GM20431 (cell line): Measurements from ENCODE around the gene COX10.
"Not testable (repeated sequence)": the region's sequence is repeated elsewhere in the genome, so short reads cannot be mapped to it uniquely, and the experiment has no call there.

ENCODE experiments used
- in situ Hi-C: fragments of 300-500 bp; cut with MseI, MboI; formaldehyde crosslinking; loops from one replicate; pipeline ENCODE4 v1.15.0; 2020; ENCODE audit warnings: low sequenced_read_pairs; ENCODE audit not compliant: unreplicated experiment

Gene COX10

DNA sequence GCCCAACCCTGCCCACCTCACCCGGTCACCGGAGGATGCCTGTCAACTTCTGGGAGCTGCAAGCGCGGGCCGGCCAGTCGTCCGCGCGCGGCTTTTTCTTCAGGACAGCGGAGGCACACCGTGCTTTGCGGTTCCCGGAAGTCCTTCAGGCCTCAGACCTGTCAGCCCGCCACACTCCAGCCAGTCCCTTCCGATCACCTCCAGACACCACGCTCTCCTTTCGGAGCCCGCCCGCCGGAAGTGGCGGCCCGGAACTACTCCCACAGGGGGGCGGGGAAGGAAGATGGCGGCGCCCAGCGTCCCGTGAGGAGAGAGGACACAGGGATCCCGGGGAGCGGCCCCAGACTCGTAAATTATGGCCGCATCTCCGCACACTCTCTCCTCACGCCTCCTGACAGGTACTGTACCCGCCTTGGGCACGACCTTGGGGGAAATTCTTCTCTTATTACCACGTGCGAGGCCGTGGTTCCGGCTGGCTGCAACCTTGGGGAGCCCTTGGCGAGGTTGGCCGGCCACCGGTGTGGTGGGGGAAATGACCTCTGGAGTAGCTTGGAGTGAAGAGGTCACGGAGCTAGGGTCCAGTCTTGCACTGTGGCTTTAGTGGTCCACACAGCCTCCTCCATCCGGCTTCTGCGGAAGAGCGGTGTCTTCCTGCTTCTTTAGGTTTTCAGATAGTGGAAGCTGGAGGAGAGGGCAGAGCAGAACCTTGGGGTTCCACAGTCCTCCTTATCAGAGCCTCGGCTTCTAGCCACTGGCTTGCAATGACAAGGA lies at the start of gene COX10:
Gene COX10 (plus strand): TSS at position 254 of the 771 bp plus-strand sequence. CDS start 102 bp downstream, at position 356.
- in situ Hi-C loops = no loop called here

DNA sequence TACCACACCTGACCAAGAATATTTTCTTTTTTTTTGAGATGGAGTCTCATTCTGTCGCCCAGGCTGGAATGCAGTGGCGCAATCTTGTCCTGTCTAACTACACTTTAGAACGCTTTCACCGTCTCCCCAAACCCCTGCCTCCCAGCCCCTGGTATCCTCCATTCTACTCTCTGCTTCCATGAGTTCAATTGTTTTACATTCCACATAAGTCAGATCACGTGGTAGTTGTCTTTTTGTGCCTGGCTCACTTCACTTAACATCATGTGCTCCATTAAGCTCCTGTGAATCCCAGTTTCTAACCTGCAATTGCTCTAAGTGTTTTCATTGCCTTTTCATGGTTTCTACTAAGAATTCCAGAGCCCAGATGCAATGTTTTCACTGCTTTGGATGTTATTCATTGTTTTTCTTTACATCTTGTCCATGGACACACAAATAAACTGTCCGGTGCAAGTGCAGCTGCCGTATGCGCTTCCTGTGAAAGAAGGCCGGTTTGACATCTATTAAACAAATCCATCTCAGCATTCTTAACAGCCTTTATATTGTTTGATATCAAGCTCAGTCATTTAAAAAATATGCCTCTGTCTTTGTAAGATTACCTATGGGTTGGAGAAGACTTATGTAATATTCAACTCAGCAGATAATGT lies 47.5 kb upstream of the COX10 start:
- in situ Hi-C loops = not testable (repeated sequence)

DNA sequence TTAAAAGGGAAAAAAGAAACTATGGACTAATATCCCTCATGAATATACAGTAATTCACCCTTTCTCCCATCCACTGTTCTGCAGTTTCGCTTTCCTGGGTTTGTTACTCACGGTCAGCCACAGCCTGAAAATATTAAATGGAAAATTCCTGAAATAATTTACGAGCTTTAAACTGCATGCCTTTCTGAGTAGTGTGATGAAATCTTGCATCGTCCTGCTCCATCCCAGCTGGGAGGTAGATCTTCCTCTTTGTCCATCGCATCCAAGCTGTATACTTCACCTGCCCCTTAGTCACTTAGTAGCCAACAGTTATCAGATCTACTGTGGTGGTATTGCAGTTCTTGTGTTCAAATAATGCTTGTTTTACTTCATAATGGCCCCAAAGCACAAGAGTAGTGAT lies 39.5 kb upstream of the COX10 start:
- in situ Hi-C loops = not testable (repeated sequence)

DNA sequence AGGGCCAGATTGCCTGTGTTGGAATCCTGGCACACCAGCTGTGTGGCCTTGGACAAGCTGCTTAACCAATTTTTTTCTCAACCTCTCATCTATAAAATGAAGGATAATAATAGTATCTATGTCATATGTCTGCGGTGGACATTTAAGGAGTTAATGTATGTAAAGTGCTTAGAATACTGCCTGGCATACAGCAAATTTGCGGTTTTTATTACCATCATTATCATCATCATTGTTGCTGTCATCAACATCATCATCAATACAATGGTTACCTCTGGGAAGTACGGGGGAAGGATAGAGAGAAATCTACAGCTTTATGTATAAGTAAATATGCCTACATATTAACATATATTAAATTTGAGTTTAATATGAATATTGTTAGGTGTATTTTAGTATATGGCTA lies 37.1 kb upstream of the COX10 start:
- in situ Hi-C loops = no loop called here

DNA sequence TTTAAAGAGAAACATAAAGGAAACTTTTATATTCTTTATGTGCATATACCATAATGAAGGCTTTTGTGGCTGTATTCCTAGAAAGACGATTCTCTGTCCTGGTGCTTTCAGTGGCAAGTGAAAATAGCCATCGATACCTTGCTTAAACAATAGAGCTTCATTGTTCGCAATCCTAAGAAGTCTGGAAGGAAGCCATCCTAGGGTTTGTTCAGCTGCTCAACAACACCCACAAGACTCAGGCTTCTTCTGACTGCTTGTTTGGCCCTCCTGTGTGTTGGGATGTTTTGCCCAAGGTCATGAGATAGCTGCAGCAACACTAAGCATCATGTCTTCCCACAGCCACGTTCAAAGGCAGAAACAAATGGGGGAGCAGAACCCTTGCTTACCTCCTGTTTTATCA lies 36.1 kb upstream of the COX10 start:
- in situ Hi-C loops = no loop called here

DNA sequence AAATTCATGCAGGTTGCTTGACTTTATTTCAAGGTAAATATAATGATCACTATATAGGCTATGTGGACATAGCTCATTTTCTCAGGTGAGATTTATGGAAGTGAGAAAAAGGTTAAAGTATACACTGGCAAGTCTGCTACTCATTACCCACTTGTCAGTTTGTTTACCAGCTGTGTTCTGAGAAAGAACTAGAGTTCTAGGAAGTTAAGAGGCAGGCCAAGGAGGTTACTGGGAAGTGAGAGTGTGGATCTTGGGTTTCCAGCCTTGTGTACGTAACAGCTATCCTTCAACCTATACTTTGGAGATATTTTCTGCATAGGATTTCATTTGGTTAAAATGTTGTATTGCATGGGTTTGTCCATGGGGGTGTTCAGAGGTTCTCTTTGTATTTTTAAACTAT lies 31.9 kb upstream of the COX10 start:
- in situ Hi-C loops = no loop called here

DNA sequence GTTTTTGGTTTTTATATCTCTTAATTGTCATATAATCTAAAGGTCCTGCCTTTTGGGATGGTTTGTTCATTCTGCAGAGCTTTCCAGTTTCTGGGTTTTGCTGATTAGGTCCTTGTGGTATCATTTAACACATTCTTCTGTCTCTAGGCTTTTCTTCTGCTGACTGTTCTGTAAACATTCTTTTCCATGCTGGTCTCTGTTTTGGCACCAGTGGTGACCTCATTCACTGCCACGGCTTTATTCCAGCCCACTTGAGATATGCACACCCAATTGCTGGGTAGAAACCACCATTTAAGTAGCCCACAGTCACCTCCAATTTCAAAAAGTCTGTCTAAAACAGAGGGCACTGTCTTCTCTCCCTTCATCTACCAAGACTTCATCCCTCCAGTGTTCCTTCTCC lies 31.1 kb upstream of the COX10 start:
- in situ Hi-C loops = no loop called here

DNA sequence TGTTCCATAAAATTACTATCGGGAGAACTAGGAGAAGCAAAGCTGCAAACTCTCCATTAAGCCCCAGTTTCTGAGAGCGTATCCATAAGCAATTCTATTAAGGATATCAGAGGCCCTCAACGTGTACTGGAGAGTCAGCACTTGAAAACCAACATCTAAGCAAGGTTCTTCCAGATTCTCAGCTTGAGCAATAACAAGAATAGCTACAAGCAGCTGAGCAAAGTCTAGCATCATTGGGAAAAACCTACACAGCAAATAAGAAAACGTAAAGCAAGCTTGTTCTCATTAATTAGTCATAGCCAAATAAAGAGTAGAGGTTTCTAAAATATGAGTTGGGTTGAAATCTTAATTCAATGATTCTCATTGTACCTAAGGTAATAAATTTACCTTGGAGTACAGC lies 26.9 kb upstream of the COX10 start:
- in situ Hi-C loops = no loop called here

DNA sequence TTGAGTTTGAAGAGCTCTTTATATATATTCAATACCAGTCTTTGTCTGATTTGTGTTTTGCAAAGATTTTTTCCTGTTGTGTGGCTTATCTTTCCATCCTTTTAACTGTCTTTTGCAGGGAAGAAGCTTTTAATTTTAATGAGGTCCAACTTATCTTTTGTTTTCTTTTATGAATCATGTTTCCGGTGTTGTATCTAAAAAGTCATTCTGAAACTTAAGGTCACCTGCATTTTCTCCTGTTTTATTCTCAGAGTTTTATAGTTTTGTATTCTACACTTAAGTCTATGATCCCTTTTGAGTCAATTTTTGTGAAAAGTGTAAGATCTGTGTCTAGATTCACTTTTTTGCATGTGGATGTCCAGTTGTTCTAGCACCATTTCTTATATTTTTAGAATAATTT lies 24.6 kb upstream of the COX10 start:
- in situ Hi-C loops = no loop called here

DNA sequence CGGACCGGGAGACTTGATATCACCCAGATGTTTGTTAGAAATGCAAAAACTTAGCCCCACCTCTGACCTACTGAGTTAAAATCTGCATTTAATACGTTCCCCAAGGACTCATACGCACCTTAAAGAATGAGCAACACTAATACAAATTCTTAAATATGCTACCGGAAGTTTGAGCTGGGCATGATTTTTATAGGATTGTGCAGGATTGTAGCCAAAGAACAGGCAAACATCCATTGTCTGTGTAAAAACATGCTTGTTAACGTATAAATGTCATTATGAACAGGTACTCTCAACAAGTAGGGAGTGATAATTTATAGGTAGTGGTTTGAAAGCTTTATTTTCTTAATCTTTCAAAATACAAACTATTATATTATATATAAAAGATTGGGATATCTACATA lies 22.3 kb upstream of the COX10 start:
- in situ Hi-C loops = no loop called here

DNA sequence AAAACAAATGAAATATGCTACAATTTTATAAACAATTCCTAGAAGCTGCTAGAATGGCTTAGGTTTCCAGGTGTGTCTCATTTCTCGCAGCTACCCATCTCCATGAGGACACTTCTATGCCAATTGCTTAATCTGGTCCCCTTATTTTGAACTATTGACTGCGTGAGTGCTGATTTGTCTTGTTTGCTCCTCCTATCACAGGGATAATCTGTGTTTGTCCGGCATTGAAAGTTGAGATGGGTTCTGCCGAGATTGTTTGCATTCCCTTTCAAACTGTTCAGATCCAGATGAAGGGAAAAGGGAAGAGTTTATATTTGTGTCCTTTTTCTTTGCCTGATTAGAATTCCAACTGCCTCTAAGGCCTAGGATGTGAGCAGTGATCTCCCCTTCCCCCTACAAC lies 21.7 kb upstream of the COX10 start:
- in situ Hi-C loops = no loop called here

DNA sequence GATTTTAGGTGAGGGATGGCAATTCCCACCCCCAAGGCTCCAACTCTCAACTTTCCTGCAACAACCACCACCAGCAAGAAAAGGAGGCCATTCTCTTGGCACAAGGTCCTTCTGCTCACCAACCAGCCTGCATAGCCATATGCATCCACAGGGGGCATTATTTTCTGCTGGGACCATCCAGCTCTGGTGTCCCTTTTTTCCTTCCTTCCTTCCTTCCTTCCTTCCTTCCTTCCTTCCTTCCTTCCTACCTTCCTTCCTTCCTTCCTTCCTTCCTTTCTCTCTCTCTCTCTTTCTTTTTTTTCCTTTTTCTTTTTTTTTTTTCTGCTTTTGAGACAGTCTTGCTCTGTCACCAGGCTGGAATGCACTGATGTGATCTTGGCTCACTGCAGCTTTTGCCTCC lies 21.1 kb upstream of the COX10 start:
- in situ Hi-C loops = no loop called here

DNA sequence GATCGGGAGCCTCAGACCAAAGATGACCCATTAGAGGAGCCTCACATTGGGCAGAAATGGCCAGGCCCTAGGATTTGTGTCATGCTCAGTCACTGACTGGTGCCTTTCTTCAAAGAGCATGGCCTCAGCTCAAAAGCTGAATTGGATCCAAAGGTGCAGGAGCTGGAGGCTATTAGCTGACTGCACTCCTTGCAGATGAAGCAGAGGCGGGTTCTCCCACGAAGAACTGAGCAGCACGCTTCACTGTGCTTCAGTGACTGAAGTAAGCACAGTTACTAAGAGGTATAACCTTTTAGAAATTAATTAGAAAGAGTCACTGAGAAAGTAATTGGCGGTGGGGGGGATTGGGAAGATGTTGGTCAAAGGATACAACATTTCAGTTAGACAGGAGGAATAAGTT lies 18.7 kb upstream of the COX10 start:
- in situ Hi-C loops = no loop called here

DNA sequence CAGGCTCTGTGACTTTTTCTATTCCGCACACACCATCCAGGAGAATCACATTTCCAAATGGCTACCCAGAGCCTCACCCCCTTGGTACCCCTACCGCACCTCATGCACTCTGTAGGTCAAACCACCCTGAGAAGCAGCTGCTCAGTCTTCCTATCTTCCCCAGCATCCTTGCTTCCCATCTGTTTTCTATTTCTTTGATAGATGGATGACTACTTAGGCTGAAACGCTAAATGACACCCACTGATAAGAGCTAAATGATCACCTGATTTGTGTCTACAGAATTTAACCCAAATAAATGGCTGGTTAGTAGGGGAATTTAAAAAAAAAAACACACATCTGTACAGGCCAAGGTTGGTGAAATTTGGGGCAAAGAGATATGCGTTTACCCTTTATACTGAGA lies 17.6 kb upstream of the COX10 start:
- in situ Hi-C loops = no loop called here

DNA sequence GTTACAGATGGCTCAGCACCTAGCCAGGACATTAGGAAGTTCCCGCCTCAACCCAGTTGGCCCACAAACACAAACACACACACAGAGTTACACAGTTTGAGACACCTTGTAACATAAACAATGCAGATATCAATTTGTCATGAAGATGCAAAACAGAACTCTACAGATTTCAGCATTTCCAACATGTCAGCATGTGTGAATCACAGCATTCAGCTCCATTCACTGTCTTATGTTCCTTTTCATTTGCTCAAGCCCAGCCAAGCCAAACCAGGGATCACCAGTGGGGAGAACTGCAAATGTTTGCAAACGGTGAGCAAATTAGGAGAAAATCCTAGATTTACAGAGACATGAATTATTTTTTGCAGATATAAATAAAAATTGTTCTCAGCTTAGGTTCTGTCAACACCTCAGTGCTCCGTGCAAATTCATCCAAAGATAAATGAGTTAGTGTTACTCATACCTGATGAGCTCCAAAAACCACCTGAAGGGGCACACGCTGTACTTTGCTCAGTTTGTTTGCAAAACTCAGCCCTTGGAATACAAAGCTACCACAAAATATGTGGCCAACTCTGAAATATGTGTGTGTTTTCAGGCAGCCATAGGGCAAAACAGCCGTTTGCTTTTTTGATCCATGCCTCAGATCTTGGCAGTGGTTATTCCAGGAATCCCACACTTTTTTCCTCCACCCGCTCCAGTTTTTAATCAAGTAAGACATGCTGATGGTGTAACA lies 16.3 kb upstream of the COX10 start:
- in situ Hi-C loops = no loop called here

DNA sequence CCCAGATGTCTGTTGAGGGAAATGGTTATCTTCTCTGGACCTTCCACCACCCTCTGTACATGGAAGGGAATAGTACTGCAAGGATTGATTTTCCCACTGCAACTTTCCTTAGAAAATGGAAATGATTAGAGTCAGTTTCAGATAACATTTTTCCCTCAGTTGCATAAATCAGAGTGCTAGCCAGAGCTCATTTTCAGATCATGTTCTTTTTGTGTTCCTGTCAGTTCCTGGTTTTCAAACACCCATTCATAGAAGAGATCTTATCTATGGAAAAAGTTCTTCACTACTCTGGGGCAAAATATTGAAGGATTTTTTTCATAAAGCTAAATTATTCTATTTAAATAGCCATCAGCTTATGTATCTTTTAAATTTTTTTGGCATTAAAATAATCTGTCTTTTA lies 11.7 kb upstream of the COX10 start:
- in situ Hi-C loops = no loop called here

DNA sequence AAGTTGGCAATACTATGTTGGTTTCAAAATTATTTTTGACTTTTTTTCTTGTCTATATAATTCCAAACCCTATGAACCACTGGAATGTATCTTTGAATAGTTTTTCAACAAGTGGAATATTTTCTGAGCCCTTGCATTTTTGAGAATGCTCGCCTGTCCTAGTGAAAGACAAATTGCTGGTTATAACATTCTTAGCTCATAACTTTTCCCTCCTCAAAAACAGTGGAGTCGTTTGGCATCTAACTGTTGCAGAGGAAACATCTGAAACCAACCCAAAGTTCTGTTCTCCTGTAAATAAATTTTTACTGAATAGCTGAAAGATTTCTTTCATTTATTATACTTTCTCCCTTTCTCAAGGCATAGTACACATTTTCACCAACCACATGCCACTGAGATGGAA lies 11.3 kb upstream of the COX10 start:
- in situ Hi-C loops = no loop called here

DNA sequence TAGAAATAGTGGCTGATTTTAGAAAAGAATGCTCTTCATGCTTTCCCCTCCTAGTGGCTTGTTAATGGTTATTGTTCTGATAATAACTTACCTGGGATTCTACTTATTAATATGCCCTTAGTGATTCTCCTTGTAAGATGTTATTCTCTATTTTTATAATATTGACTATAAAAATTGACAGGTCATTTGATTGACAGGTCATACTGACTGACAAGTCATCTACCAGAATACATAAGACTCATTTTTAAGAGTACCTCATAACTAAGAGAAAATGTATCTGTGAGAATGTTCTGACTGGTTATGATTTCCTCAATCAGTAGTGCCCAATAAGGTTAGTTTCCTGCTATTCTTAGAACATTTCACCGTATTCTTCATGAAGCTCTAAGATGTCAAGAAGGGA lies 8.6 kb upstream of the COX10 start:
- in situ Hi-C loops = no loop called here

DNA sequence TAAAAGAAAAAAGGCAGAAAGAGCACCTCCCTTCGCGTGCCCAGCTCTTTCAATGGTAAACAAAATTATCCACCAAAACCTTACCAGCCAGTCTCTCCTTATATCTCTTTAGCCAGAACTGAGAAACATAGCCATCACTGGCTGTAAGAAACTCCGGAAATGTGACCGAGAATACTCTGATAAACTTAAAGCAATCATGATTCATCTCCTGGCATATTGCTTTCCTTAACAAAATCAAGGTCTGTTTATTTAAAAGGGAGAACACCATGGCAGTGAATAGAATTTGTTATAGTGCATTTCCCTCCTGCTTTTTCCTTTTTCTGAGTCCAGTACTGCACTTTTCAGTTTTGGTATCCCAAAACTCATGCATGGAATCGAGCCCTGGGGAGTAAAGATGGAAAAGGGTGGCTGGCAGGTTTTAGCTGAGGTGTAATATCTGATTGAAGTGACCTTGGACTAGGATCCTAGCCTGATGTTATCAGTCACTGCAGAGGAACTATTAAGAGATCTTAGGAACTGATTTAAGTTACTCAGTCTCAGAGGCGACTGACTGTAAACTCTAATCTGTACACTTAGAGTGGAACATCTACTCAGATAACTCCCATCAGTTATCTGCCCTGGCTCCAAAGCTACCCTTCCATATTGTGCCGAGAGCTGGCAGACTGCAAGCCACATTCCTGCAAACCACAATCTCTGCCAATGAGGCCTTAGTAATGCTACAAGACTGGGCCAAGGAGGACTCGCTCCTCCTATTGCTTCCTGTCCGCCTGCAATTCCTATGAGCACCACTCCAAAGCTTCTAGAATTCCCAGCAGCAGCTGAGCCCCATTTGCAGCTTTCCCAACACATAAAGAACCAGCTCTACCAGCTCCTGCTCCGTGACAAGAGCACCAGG lies 7.4 kb upstream of the COX10 start:
- in situ Hi-C loops = no loop called here

DNA sequence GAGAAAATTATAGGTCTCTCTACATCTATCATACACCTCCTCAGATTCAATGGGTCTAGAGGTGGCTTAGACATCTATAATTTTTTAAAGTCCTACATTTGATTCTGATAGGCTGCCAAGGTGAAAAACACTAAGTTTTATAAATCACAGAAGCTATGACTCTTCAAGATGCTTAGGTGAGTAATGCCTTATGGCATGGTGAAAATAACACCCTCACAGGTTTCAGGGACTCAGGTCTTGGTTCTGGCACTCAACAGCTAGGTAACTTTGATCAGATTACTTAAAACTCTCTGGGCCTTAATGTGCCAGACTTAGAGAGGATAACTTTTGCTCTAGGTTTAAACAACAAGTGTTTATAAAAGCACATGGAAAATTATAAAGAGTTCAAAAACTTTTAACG lies 2.0 kb upstream of the COX10 start:
- in situ Hi-C loops = no loop called here
